ENCODE measurements around the gene TRABD. TPM values are rescaled to one million over a fixed set of nuclear protein-coding genes. Genes with fewer than 3 reads are reported as not detected.

Gene TRABD
- total RNA-seq, 1 donor: 44.0 TPM

- Histone ChIP-seq H3K27me3 (ENCODE audit: insufficient read depth, low read length) (no peaks in the 10 kb centered on the region), H3K4me1 (ENCODE audit: insufficient read depth, low read length) (peaks cover 37% of the 10 kb centered on the region)
Observed at GRCh38 chr22:50208939-50209892, 23.5 kb downstream of the TRABD start.

DNA sequence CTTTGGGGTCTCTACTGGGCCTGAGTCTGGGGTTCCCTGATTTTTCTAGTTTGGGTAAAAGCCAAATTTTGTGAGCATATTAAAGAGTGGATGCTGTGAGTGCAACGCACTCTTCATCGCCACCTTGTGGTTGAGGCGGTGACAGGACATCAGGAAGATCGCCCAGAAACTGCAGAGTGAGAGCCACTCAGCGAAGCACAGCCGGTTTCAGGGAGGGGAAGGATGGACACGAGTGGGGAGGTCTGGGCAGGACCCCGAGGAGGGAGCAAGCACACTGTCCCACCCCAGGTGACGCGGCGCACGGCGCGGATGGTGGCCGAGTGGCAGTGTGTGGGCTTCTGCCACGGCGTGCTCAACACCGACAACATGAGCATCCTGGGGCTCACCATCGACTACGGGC is 24.2 kb downstream of the TRABD start:
- H3K4me3 ChIP-seq (ENCODE audit: low read length): no peak overlapping the region
- H3K9me3 ChIP-seq (ENCODE audit: low read depth, low read length): no peaks in the 10 kb centered on the region
- H3K27me3 ChIP-seq (ENCODE audit: insufficient read depth, low read length): no peaks in the 10 kb centered on the region

More at GRCh38 chr22:50208939-50209892, 23.5 kb downstream of the TRABD start:
- Histone ChIP-seq H3K4me3 (ENCODE audit: low read length) (no peak overlapping the region), H3K9me3 (ENCODE audit: low read depth, low read length) (no peaks in the 10 kb centered on the region)

GRCh38 chr22:50210378-50211139 is 24.8 kb downstream of the TRABD start:
- Histone ChIP-seq H3K27me3 (ENCODE audit: insufficient read depth, low read length) (no peaks in the 10 kb centered on the region), H3K4me3 (ENCODE audit: low read length) (no peak overlapping the region), H3K4me1 (ENCODE audit: insufficient read depth, low read length) (peaks cover 25% of the 10 kb centered on the region), H3K9me3 (ENCODE audit: low read depth, low read length) (no peaks in the 10 kb centered on the region)

More for the DNA sequence above, 24.2 kb downstream of the TRABD start:
- peaks cover 30% of the 10 kb centered on the region for H3K4me1 ChIP-seq (ENCODE audit: insufficient read depth, low read length)

DNA sequence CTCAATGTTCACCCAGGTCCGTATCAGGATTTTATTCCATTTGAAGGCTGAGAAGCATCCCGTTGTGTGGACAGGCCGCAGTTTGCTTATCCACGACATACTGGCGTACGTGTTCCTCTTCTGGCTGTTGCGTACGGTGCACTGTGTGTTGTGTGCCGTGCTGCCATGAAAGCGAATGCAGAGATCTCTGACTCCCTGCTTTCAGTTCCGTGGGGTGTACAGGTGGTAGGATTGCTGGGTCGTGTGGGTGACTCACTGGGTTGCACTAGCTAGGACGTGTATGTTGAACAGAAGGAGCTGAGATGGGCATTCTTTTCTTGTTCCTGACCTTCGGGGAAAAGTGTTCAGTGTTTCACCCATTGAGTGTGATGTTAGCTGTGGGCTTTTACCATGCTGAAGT is 25.4 kb downstream of the TRABD start:
- no peak overlapping the region for H3K4me3 ChIP-seq (ENCODE audit: low read length)
- no peaks in the 10 kb centered on the region for H3K9me3 ChIP-seq (ENCODE audit: low read depth, low read length)
- H3K27me3 ChIP-seq (ENCODE audit: insufficient read depth, low read length): no peaks in the 10 kb centered on the region
- peaks cover 25% of the 10 kb centered on the region for H3K4me1 ChIP-seq (ENCODE audit: insufficient read depth, low read length)

GRCh38 chr22:50213263-50213662 is 27.6 kb downstream of the TRABD start:
- H3K27me3 ChIP-seq (ENCODE audit: insufficient read depth, low read length): no peaks in the 10 kb centered on the region
- H3K9me3 ChIP-seq (ENCODE audit: low read depth, low read length): no peaks in the 10 kb centered on the region
- H3K4me1 ChIP-seq (ENCODE audit: insufficient read depth, low read length): peaks cover 9% of the 10 kb centered on the region
- no peak overlapping the region for H3K4me3 ChIP-seq (ENCODE audit: low read length)

GRCh38 chr22:50215297-50216054 is 29.8 kb downstream of the TRABD start:
- Histone ChIP-seq H3K4me1 (ENCODE audit: insufficient read depth, low read length) (no peaks in the 10 kb centered on the region), H3K9me3 (ENCODE audit: low read depth, low read length) (no peaks in the 10 kb centered on the region), H3K4me3 (ENCODE audit: low read length) (no peak overlapping the region), H3K27me3 (ENCODE audit: insufficient read depth, low read length) (no peaks in the 10 kb centered on the region)

DNA sequence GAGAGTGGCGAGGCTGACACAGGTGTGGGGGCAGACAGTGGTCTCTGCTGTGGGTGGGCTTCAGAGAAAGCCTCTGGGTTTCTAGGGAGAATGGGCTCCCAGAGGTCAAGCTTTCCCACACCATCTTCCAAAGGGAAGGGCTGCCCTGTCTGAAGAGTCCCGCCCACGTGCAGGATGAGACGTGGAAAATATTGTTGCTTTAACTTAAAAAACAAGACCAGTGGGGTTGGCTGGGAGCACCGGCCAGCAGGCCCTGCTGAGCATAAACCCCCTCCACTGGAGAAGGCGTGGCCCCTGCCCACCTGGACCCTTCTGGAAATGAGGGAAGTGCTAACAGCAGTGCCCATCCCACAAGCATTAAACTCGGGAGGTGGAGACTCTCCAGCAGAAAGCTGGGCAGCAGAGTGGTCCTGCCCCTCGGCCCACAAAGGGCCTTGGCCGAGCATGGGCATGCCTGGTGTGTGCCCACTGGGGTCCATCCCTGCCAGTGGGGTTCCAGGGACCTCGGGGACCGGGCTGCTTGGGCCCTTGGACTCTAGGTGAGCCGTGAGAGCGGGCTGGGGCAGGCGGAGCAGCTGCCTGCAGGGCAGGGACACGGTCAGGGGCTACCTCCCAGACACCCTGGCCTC is 30.5 kb downstream of the TRABD start:
- H3K4me1 ChIP-seq (ENCODE audit: insufficient read depth, low read length): no peaks in the 10 kb centered on the region
- H3K27me3 ChIP-seq (ENCODE audit: insufficient read depth, low read length): no peaks in the 10 kb centered on the region
- H3K4me3 ChIP-seq (ENCODE audit: low read length): no peak overlapping the region
- no peaks in the 10 kb centered on the region for H3K9me3 ChIP-seq (ENCODE audit: low read depth, low read length)

DNA sequence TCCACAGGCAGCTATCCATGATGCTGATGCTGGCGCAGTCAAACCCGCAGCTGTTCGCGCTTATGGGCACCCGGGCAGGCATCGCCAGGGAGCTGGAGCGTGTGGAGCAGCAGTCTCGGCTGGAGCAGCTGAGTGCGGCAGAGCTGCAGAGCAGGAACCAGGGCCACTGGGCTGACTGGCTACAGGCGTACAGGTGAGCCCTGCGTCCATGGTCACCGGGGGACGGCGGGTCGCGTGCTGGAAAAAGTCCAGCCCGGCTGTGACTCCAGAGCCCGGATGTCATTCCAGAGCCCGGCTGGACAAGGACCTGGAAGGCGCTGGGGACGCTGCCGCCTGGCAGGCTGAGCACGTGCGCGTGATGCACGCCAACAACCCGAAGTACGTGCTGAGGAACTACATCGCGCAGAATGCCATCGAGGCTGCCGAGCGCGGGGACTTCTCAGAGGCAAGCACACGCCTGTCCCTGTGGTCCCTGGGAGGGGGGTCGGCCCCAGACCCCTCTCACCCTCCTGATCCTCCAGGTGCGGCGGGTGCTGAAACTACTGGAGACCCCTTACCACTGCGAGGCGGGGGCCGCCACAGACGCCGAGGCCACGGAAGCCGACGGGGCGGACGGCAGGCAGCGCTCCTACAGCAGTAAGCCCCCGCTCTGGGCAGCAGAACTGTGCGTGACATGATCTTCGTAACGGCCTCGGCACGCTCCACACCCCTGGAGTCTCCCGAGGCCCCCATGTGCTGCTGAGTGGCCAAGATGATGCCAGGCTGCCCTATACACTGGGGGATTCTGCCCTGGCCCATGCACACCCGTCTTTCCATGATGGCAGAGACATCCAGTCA is 31.2 kb downstream of the TRABD start:
- H3K4me1 ChIP-seq (ENCODE audit: insufficient read depth, low read length): no peaks in the 10 kb centered on the region
- H3K4me3 ChIP-seq (ENCODE audit: low read length): no peak overlapping the region
- H3K9me3 ChIP-seq (ENCODE audit: low read depth, low read length): no peaks in the 10 kb centered on the region
- no peaks in the 10 kb centered on the region for H3K27me3 ChIP-seq (ENCODE audit: insufficient read depth, low read length)

DNA sequence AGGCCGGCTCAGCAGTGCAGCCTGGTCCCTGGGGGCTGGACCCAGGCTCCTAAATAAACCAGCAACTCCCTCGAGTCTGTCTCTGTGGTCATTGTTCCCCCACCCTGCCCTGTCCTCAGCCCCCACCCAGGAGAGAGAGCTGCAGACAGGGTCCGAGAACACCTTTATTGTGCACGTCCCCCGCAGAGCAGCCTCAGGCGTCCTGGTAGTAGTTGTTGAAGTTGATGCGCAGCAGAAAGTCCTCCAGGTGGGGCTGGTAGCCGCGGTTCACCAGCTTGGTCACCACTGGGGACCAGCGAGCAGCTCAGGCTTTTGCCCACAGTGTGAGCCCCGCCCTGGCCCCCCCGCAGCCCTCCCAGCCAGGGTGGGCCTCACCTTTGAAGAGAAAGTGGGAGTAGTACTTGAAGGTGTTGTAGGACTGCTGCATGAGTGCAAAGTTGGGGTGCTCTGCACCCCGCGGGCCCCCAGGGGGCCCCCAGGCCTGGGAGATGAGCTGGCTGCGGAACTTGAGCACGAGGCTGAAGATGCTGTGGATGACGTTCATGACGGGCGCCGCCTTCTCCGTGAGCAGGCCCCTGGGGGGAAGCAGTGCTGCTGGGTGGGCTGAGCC is 31.9 kb downstream of the TRABD start:
- Histone ChIP-seq H3K27me3 (ENCODE audit: insufficient read depth, low read length) (no peaks in the 10 kb centered on the region), H3K4me3 (ENCODE audit: low read length) (no peak overlapping the region), H3K4me1 (ENCODE audit: insufficient read depth, low read length) (no peaks in the 10 kb centered on the region), H3K9me3 (ENCODE audit: low read depth, low read length) (no peaks in the 10 kb centered on the region)

DNA sequence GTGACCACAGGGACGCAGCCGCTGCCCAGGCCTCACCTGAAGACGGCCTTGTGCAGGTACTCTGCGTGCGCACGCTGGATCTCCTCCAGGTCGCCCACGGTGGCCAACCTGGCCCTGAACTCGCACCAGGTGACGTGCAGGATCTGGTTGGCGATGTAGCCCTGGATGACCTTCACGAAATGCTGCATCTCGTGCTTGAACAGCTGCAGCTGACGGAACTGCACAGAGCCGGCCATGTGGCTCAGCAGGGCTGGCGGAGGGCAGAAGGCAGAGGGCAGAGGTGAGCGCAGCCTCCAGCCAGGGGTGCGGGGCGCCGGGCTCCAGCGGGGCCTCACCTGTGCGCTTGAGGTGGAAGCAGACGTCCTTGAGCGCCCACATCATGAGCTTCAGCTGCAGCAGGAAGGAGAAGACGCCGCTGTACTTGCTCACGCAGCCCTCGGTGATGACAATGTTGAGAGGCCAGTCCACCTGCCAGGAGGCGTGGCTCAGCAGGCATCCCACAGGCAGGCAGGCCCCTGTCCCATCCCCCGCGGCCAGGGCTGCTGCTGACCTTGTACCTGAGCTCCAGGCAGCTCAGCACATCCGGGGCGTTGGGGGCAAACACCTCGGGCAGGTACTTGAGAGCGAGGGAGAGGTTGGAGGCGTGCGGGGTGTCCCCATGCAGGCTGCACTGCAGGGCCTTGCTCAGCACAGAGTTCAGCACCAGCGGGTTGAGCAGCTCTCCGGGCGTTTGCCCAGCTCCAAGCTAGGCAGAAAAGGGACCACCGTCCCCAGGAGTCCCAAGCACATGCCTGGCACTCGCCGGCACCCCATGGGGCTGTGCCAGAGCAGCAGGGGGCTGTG is 32.7 kb downstream of the TRABD start:
- H3K4me3 ChIP-seq (ENCODE audit: low read length): no peak overlapping the region
- no peaks in the 10 kb centered on the region for H3K9me3 ChIP-seq (ENCODE audit: low read depth, low read length)
- no peaks in the 10 kb centered on the region for H3K27me3 ChIP-seq (ENCODE audit: insufficient read depth, low read length)
- no peaks in the 10 kb centered on the region for H3K4me1 ChIP-seq (ENCODE audit: insufficient read depth, low read length)

GRCh38 chr22:50218996-50219727 is 33.4 kb downstream of the TRABD start:
- no peaks in the 10 kb centered on the region for H3K27me3 ChIP-seq (ENCODE audit: insufficient read depth, low read length)
- no peaks in the 10 kb centered on the region for H3K4me1 ChIP-seq (ENCODE audit: insufficient read depth, low read length)
- H3K4me3 ChIP-seq (ENCODE audit: low read length): no peak overlapping the region
- H3K9me3 ChIP-seq (ENCODE audit: low read depth, low read length): no peaks in the 10 kb centered on the region

DNA sequence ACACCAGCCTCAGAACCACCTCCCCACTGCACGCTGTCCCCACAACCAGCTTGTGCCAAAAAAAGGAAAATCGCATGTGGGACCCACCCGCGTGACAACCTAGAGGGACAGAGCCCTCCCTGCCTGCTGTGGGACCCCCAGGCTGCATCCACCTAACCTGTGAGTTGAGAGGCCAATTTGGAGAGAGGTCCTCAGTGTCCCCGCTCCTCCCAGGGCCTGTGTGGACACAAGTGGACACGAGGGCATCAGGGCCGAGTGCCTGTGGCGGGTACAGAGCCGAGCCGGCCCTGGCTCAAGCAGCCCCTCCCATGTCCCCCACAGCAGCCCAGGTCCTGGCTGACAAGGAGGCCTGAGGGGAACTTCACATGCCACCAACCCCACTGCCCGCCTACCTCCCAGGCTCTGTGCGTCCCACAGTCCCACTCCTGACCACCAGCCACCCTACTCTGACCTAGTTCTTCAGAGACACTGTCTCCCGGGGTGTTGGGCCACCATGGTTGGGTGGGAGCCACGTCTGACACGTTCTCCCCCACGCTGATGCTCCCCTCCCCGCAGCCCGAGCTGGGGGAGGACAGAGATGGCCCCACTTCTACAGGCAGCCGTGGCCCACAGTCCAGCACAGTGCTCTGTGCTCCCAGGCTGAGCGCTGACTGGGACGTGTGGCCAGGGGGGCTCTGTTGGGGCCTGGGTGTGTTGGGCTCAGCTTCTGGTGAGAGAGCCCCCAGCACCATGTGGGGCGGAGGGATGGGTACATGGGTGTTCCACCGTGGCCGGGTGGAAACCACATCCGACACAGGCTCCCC is 34.3 kb downstream of the TRABD start:
- no peaks in the 10 kb centered on the region for H3K4me1 ChIP-seq (ENCODE audit: insufficient read depth, low read length)
- H3K27me3 ChIP-seq (ENCODE audit: insufficient read depth, low read length): no peaks in the 10 kb centered on the region
- H3K4me3 ChIP-seq (ENCODE audit: low read length): no peak overlapping the region
- H3K9me3 ChIP-seq (ENCODE audit: low read depth, low read length): no peaks in the 10 kb centered on the region

Data from mononuclear cell (primary cell).